GM23248 (cell line): ENCODE results near the gene ZDHHC1.

Experiments
- EZH2 ChIP-seq: fragments of 200-600 bp; sonication (generic); IDR thresholded peaks from 2 replicates; pipeline ENCODE4 v1.6.1; 2018; ENCODE audit warnings: antibody characterized with exemption, mild to moderate bottlenecking; ENCODE audit not compliant: insufficient read depth, poor library complexity, severe bottlenecking
- EZH2phosphoT487 ChIP-seq: fragments of 200-600 bp; sonication (generic); IDR thresholded peaks from 2 replicates; pipeline ENCODE4 v1.6.1; 2018; ENCODE audit warnings: antibody characterized with exemption, moderate library complexity, mild to moderate bottlenecking, low read depth; ENCODE audit not compliant: insufficient read depth

DNA sequence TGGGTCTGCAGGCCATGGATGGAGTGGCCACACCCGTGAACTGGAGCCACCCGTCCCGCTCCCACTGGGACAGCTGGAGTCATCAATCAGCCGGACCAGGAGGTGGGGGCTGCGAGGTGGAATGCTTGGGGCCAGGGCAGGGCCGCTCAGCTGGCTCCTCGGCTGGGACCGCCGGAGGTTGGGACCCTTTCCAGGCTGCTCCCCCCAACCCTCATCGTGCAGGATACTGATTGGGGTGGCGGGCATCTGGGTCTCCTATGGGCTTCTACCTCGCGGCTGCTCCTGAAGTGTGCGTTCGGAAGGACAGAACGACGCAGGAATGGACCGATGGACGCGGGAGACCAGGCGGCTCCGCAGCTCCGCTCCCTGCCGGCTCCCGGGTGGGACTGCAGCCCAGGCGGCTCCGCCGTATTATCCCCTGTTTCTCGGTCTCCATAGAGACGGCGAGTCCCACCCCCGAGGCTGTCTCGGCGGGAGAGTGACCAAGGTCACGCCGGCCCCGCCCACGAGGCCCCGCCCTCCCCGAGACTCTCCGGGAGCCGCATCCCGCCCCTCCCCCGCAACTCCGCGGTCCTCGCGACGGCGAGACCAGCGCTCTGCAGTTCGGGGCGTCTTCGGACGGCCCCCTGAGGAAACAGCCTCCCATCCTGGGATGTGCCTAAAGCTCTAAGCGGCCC is 23.0 kb downstream of the ZDHHC1 start, which contains the start of gene TPPP3:
- TF ChIP-seq EZH2phosphoT487 (no peak), EZH2 (no peak)
